Left hindlimb (tissue), 1 donor: ENCODE measurements around the gene HS6ST1.

ENCODE experiments used
- DNase-seq: peaks from one replicate; pipeline ENCODE4 v3.0.0-alpha.2; 2018

Gene HS6ST1

GRCh38 chr2:128347701-128348539 lies 29.3 kb upstream of the HS6ST1 start:
- DNase-seq: peak; percentile 91

DNA sequence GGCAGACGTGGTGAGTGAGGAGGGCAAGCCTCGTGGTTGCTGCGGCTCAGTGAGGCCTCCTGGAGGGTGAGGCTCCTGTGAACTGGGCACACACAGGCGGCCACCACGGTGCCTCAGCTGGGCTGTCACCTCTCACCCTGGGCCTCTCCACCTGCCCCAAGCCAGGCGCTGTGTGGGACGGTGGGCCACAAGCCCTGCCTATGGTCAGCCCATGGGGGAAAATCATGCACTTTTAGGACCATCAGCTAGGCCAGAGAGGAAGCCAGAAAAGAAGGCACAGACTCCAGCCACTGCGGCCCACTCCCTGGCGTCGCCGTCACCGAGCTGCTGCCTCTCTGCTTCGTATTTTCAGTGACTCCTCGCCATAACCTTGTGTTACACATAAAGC lies 28.5 kb upstream of the HS6ST1 start:
- peak; percentile 43 for DNase-seq

DNA sequence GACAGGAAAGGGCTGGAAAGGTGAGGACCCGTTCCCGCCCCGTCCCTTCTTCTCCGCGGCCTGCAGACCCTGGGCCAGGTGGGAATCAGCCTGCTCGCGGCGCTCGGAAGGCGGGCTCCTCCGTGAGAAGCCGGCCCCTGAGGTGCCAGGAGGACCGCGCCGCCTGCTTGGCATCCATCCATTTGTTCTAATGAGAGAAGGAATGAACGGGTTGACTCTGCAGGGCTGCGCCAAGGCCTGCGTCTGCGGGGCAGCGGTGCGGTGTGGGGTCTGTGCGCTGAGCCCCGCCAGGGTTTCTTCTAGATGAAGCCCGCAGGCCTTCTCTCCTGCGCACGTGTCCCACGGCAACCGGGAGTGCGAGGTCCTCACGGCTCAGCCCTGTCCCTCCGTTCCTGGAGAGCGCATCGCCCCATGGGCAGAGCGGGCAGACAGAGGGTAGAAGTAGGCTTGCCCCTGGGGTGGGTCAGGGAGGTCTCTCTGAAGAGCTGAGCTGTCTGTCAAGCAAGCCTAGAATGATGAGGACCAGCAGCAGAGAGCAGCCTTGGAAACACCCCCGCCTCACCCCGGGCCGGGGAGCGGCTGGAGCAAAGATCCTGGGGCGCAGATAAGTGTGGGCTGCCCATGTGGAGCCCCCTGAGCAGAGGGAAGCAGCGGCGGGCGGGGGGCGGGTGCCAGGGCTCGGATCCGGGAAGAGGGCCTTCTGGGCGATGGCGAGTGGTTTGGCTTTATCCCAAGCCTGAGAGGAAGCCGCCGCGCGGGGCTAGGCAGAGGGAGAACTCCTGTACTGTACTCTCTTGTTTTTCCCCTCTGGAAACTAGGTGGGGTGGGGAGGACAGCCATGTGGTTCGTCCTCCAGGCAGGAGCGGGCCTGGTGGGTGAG lies 27.9 kb upstream of the HS6ST1 start:
- peak; percentile 18 for DNase-seq

DNA sequence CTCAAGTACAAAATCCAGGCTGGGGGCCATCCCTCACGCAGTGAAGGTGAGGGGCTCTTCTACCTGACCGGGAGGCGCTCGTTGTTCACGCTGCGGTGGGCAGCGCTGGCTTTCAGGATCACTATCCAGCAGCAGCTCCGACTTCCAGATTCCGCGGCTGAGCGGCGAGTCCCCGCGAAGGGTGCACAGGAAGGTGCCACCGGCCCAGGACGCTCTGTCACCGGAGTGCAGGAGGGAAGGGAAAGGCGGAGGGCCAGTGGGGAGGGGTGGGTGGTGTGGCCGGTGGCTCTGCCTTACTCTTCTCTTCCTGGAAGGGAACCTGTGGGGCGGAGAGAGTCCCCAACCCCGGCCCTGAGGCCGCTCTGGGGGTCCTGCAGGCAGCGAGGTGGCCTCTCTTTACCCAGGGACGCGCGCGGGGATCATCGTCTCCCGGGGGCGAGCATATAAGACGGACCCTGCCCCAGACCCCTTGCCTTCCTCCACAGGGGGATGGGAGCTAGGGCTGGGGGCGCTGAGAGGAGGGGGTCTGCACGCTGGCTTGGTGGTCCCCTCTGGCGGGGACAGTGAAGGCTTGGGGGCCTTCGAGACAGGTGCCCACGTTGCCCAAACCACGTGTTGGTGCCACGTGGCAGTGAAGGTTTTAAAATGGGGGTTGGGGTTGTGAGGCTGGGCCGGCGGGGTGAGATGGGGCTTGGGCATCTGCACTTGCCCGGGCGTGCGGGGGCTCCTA lies 26.9 kb upstream of the HS6ST1 start:
- peak; percentile 12 for DNase-seq

DNA sequence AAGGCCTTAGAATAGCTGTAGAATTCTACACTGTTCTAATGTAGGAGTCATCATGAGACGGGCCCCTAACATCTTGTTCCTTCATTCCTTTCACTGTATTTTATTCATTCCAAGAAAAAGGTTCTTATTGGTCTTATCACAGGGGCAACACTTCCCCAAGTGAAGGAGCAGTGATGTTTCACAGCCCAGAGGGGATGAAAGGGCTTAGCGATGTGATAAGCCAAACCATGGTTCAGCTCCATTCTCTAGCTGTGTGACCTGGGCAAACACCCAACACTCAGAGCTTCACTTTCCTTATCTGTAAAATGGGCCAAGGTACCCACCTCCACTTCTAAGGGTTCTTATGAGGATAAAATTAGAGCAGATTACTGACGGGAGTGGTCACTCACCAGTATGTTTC lies 25.4 kb upstream of the HS6ST1 start:
- no peak for DNase-seq

DNA sequence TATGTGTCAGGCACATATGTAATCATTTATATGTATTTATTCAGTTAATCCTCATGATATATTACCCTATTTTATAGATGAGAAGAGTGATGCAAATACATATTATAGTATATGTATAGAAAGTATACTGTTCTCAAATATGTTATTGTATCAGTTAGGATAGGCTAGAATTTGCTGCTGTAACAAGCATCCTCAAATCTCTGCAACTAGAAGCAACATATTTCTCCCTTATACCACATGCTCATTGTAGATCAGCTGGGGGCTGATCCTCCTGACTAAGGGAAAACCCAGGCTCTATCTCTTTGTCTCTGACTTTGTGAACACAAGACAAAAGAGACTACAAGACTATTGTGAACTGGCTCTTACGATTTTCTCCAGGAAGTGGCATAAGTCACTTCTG lies 24.8 kb upstream of the HS6ST1 start:
- no peak for DNase-seq

GRCh38 chr2:128342550-128342949 lies 23.9 kb upstream of the HS6ST1 start:
- no peak for DNase-seq

DNA sequence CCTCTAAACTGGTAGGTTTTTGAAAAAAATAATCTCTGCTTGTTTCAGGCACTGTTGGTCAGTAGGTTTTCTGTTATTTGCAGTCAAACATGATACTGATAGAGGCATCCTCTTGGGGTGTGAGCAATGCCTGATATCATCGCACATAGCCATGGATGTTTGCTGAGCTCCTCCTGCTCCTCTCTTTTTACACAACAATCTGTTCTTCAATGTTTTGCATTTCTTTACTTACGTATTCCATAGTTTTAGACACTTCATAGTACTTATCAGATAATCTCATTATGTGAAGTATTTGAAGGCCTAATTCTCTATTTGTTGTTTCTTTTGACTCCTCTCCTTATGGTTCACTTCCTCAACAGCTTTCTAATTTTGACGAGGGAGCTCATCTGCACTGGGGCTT lies 23.0 kb upstream of the HS6ST1 start:
- DNase-seq: no peak

DNA sequence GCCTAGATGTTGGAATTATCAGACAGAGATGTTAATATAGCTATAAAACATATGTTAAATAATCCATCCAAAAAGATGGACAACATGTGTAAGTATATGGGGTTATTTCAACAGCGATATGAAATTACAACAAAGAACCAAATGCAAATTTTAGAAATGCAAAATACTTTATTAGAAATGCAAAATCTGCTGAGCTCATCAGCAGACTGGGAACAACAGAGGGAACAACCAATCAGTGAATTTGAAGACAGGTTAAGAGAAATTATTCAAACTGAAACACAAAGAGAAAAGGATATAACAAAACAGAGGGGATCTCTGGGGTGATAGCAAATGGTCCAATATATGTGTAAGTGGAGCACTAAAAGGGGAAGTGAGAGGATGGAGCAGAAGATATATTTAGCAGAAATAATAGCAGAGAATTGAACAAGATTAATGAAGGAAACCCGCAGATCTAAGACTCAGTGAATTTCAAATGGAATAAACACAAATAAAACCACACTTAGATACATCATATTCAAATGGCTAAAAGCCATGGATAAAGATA lies 13.5 kb upstream of the HS6ST1 start:
- no peak for DNase-seq

GRCh38 chr2:128330583-128330982 lies 11.9 kb upstream of the HS6ST1 start:
- DNase-seq: no peak

GRCh38 chr2:128329607-128330006 lies 10.9 kb upstream of the HS6ST1 start:
- DNase-seq: no peak

DNA sequence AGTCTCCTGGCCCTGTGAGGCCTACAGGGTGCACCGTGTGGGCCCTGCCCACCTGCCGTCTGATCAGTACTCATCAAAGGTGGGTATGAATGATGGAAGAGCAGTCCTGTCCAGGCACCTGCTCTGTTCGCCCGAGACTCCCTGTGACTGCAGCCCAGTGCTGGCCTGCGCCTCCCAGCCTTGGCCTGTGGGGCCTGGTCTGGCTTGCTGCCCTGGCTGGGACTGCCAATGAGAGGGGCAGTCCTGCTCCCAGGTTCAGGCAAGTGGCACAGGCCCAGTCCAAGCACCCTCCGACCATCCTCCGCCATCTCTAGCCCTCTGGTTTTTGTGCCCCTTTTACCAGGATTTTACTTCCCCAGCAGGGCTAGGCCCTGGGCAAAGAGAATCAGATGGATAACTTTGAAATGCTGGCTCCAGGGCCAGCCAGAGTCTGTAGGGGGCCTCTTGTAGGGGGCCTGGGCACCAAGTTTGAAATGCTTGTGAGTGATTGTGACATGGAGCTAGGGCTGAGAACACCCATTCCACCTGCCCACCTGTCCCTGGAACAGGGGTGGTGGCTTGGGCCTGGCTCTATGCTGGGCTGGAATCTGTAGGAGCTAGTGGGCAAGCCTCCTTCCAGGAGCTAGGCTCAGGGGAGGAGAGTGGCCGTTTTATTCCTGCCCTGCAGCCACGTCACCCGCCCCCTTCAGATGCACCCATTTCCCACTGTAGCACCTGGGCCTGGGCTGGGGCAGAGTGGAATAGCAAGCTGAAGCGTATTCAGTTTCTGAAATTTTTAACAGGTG lies 8.7 kb upstream of the HS6ST1 start:
- DNase-seq: no peak

DNA sequence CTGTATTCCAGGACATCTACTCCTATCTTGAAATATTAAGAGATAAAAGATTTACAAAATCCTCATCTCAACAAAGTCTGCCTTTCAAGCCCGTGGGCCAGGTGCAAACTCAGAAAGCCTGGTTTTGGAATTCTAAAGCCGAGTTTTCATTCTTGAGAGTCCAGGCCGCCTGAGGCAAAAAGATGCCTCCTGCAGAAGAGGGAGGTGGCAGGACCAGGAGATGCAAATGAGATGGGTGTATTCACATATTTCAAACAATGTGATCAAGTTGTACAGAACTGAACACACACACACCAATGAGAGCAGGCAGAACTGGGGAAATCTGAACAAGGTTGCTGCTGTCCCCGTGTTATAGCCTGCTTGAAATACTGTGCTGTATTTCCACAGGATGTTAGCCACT lies 7.7 kb upstream of the HS6ST1 start:
- DNase-seq: peak; percentile 12

DNA sequence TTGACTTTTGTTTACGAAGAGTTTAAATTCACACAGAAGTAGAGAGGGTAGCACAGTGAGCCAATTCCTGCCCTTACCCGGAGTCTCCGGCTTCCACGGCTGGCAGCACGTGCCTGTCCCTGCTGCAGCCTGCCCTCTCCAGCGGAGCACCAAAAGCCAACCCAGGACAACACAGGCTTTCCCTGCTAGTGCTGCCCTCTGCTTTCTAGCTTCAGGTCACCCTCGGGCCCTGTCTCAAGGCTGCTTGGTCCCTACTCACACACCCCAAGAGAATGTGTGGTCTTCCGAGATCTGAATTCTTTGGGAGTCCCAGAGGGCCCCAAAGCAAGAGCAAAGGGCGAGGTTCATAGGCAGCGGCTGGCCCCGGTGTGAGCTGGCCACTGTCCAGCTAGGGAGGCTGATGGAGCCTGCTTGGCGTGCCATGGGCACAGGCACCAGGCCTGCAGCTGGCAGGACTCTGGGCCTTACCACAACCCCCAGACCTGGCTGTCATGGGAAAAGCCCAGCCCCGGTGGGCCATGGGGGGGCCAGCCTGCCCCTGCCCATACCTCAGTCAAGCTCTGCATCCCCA lies 7.0 kb upstream of the HS6ST1 start:
- DNase-seq: peak; percentile 31

DNA sequence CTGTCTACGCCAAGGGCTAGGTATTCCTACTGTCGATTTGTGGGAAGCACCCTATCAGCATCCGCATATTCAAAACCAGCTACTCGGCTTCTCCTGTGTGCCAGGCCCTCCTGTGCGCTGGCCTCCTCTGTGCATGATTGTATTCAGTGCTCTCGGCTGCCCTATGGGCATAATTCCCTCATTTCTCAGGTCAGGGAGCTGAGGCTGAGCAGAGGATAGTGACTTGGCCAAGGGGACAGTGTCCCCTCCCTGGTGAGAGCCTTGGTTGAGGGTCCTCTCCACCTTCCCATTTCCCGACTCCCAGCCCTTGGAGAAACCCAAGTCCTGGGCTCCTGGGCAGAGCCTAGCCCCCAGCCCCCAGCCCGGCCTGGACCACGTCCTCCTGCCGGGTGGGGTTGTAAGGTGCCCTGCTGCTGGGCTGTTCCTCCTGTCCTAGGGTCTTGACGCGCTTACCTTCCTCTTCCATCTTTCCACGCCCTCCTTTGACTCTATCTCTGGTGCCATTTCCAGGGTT lies 6.3 kb upstream of the HS6ST1 start:
- peak; percentile 23 for DNase-seq

DNA sequence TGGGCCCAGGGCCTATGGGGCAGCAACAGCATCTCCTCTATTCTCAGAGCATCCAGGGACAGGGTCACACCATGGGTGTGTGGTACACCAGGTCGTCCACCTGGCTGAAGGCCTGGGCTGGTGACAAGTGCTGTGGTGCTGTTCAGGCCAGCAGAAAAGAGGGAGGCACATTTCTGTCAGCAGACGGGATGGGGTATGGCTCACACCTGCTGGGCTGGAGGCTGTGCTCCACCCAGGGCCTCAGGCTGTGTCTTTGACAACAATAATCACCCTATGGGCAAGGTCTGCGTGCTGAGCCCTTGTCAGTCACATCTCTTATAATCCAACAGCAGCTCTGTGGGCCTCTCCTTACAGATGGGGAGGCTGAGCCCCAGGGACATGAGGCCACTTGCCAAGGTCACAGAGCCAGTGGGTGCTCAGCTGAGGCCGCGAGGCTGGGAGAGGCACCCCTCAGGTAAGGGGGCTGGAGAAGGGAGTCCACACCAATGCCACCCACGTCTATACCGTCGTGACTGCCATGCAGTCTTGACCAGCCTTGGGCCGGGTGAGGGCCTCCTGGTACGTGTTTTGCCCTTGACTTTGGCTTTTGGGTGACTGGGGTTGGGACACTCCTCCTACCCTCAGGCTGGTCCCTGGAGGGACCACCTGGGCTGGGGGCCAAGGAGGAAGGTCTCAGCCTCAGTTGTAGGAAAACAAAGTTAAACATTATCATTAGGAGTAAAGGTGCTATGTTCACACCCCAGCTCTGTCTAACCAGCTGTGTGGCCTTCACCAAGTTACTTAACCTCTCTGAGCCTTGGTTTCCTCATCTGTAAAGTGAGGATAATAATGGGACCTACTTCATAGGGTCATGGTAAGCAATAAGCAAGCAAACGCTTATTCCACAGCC lies 5.6 kb upstream of the HS6ST1 start:
- peak; percentile 28 for DNase-seq

DNA sequence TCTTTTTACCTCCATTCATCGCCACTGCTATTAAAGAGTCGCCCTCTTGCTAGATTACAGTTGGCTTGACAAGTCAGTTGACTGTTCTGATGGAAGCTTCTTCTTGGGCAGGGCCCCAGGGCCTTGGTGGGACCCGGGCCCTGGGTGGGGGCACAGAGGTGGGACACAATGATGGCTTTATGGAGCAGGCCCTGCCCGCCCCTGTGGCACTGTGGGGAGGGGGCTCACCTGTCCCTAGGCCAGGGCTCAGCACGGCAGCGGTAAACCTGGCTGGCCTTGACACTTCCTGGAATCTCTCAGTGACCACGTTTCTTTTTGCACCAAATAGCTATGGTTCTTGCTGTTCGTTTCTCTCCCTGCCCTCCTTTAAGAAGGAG lies 4.9 kb upstream of the HS6ST1 start:
- DNase-seq: peak; percentile 38

DNA sequence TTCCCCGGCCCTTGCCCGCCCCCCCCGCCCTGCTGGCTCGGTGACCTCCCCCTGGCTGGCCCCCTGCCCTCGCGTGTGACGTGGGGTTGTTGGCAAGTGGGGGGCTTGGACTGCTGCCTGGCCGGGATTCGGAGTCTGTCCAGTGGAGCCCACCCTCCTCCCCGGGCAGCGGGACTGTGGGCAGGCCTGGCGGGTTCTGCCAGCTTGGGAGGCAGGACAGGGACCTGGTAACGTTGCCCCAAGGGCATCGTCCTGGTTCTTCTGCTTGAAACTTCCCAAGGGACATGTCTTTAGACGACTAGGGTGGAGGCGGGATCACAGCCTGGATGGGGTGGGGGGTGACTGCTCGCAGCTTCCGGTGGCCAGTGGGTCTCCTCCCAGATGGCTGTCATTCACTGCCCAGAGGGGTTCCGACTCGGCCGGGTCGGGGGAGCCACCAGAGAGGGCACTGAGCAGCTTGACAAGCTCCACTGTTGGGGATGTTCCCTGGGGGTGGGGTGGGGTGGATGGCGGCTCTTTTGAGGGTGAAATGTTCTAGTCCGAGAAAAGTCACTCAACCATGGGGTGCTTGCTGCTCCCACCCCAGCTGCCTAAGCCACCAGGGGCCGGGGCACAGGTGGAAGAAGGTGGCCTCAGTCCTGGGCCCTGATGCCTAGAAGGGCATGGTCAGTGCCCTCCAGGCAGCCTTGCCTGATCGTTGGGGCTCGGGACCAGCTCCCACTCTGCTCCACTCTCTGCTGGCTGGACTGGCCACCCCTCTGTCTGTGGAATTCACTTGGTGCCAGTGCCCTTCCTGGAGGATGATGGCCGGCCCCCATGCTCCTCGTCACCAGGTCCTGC lies 4.3 kb upstream of the HS6ST1 start:
- DNase-seq: peak; percentile 71
